Lung microvascular endothelial cell (primary cell): ENCODE measurements around the gene PGBD5. TPM values are rescaled to one million over a fixed set of nuclear protein-coding genes. Genes with fewer than 3 reads are reported as not detected.
A peak's percentile ranks its signal among the peaks of the same experiment; 100 is the strongest.

ENCODE experiments used
- DNase-seq, 2 donors: peaks; one replicate each; pipeline versions ENCODE4 v3.0.0 to v3.0.0-alpha.2; 2010; ENCODE audit warnings: low read depth in 2 of 2
- total RNA-seq: library from RNA; depleted of rRNA; stranded (reverse); fragments of >200 nt; gene quantifications from 2 replicates; pipeline ENCODE4 v1.2.1, GENCODE V29; 2014

The PGBD5 gene
- total RNA-seq, 1 donor from 2014 or later, result 0.60 TPM

DNA sequence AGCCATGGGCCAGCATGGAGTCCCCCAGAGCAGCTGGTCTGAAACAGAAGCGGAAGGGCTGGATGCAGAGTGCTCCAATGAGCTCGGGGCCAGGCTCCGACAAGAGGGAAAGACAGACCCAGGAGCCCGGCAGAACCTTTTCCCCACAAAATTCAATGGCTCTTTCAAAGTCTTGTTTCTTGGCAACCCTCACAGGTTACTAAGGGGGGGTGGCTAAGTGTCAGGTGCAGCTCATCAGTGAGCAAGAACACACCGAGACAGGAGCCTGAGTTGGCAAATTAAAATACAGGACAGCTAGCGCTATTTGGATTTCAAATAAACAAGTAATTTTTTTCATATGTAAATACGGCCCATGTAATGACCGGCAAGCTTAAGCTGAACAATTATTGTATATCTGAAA is 27.3 kb downstream of the PGBD5 start:
- DNase-seq, result no peak

DNA sequence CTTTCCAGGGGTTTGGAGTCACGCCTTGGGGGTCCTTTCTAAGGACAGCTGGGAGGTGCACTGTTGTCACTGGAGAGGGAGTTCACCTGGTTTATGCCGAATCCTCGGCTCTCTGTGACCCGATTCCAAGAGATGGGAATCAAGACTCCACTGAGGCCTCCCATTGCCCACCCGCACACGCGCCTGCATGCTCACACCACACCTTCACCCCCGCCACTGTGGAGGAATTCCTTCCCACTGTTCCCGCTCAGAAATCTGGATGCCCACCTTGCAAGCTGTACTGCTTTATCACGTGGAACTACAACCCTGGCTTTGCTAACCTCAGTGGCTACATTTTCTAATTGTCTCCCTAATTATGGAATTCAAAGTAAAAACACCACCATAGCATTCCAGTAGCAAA is 29.2 kb downstream of the PGBD5 start:
- no peak for DNase-seq

DNA sequence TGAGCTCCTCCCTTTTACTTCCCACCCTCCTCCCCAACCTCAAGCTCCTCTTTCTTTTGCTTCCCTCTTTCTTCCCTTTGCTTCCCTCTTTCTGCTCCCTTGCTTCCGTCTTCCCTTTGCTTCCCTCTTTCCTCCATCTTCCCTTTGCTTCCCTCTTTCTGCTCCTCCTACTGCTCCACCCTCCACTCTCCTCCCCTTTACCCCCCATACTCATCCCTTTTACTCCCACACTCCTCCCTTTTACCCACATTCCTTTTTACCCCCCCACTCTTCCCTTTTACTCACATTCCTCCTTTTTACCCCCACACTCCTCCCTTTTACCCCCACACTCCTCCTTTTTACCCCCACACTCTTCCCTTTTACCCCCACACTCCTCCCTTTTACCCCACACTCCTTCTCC is 30.2 kb downstream of the PGBD5 start:
- no peak for DNase-seq

DNA sequence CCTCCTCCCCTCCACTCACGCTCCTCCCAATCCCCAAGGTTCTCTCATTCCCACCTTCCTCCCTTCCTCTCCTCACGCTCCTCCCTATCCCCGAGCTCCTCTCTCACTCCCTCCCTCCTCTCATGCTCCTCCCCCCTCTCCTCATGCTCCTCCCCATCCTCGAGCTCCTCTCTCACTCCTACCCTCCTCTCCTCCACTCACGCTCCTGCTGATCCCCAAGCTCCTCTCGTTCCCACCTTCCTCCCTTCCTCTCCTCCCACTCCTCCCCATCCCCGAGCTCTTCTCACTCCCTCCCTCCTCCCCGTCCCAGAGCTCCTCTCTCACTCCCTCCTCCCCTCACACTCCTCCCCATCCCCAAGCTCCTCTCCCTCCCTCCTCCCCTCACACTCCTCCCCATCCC is 31.4 kb downstream of the PGBD5 start:
- no peak for DNase-seq

DNA sequence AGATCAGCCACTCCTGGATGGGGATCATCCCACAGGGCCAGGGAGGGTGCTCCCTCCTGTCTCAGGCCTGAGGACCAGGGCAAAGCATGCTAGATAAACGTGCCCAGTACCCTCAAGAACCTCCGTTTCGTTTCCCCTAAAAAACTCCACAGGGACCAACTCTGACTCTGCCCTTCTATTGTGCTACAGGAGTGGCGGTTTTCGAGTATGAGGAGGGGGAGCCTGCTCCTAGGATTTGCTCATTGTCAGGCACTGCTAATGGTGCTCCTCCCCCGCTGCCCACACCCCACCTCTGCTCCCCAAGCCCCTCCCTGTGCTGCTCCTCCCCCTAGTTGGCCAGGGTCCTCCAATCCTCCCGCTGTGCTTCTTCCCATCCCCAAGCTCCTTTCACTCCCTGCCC is 32.0 kb downstream of the PGBD5 start:
- no peak for DNase-seq

DNA sequence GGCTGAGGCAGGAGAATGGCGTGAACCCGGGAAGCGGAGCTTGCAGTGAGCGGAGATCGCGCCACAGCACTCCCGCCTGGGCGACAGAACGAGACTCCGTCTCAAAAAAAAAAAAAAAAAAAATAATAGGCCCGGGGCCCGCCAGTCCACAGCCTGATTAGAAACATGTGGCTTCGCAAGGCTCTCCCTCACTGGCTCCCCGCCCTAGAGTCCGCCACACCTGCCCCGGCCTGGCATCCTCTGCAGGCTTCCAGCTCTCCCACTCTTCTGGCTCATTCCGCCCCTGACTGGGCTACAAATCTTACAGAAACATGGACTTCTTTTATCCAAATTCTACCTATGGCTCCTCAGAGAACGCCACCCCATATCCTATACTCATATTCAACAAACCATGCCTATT is 32.4 kb downstream of the PGBD5 start:
- no peak for DNase-seq

DNA sequence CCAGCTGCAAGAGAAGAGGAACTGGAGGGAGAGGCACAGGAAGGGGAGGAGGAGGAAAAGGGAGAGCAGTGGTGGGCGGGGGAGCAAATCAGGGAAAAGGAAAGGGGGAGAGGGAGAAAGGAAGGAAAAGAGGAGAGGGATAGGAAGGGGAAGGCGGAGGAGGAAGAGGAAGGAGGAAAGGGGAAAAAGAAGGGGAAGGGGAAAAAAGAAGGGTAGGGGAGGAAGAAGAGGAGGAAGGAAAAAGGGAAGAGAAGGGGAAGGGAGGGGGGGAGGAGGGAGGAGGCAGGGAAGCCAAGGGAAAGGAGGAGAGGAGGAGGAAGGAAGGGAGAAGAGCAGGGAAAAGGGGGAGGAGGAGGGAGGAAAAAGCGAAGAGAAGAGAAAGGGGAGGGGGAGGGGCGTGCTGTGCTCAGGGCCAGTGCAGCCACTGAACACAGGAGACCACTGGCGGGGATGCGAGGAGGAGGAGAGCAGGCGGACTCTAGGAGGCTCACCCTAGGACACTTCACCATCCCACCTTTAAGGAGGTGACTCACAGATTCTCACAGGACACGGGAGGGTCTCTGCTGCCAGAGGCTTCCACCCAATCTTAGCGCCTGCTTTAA is 33.1 kb downstream of the PGBD5 start:
- no peak for DNase-seq

DNA sequence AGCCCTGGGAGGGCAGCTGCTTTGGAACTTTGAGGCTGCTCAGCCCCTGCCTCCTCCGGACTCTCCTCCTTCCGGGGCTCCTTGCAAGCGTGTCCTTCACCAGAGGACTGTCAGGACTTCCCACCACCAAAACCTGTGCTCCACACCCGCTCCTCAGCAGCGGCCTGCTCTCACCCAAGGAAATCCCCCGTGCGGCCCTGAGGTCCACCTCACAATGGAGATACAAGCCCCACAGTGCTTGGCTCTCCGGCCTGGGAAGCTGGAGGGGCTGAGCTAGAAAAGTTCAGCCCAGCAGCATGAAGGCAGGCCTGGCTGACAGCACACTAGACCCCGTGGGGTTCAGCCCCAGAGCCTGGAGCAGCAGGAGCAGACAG is 33.6 kb downstream of the PGBD5 start:
- no peak for DNase-seq

DNA sequence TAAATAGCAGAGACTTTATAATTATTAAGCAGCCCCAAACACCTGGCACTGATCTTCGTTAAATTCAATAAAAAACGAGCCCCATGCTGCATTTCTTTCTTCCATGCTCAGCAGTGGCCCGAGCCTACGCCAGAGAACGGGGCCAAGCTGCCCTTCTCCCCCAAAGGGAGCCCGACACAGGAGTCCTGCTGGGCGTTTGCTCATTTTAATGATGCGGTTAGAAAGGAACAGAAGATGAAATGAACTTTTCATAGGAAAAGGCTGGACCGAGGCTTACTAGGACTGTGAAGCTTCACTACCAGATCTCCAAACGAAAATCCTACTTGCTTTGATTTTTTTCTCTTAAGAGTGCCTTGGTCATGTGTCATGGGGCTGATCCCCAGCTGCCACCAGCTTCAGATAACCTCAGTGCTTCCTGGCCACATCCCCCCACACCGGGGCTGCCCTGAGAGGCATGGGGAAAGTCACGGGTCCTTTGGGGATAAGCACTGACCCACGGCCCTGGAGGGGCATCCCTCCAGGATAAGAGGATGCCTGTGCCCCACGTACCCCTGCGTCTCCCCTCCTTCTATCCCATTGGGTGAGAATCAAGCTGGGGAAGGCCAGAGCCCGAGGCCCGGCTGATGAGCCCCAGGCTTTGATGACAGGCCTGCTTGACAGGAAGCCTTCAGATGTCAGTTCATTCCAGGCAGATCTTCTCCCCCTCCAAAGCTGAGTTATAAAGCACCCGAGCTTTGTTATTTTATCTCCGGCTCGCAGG is 34.2 kb downstream of the PGBD5 start:
- DNase-seq, result no peak

DNA sequence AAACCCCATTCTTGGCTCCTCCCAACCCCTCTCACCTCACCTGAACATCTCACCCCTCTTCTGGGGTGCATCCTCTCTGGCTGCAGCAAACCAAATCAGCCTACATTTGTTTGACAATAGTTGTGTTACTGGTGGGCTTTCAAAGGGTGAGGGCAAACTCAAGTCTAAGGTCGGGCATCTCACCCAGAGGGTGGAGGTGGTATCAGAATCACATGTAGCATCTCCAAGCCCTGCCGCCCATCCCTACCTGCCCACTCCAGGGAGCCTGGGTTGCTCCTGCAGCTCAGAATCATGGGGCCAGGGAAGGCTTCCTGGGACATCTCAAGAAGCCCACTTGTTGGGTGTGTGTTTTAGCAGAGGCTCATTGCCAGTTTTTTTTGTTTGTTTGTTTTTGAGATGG is 35.8 kb downstream of the PGBD5 start:
- DNase-seq, result no peak

DNA sequence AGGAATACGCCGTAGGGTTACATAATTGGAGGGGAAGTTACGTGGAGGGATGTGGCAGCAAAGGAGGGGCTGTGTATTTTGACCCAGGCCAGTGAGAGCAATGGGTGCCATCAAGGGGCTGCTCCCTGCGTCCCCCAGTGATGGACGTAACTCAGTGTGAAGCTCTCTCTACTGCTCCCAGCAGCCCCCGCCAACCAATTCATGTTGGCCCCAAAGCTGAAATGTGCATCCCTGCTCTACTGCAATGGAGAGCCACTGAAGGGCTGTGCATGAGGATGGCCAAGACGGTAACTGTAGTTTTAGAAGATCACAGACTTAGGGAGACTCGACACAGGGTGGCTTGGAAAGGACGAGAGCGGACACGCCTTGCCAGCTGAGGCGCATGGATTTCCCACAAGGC is 38.3 kb downstream of the PGBD5 start:
- no peak for DNase-seq

DNA sequence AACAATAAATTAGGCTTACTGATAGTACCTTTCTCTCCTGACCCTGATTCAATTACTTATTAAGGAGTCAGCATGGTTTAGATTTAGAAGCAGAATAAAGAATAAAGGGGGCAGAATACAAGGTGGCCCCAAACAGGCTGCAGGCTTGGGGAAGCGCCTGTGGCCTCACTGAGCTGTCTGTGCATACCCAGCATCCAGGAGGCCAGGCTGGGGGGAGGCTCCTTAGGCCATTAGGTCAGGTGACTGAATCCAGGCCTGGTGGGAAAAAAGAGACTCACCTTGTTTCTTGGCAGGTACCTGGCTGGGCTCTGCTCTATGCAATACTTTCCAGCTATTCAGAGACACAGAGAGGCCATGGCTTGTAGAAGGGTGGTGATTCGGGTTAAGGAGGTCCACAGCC is 38.8 kb downstream of the PGBD5 start:
- no peak for DNase-seq

DNA sequence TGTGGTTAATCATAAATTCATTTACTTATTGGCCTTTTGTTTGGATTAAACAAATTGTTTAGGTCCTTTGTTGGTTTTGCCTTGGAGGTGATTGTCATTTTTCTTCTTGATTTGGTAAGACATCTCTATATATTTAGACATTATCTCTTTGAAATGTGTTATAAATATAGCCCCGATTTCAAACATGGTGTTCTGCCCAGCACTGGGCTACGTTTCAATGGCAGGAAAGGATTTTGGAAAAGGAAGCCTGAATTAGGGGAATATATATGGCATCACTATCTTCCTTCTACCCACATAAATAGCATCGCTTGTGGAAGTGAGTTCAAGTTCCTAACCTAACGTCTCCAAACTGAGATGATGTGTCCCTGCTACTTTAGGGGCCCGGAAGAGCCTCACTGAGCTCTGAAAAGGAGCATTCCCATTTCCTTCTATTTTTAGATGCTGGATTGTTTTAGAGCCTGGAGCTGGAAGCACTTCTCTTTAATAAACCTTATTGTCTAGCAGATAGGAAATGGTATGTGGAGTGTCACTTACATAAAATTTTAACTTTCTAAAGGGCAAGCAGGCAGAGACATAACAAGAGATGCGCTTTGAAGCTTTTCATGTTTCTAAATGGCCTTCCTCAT is 39.4 kb downstream of the PGBD5 start:
- no peak for DNase-seq

DNA sequence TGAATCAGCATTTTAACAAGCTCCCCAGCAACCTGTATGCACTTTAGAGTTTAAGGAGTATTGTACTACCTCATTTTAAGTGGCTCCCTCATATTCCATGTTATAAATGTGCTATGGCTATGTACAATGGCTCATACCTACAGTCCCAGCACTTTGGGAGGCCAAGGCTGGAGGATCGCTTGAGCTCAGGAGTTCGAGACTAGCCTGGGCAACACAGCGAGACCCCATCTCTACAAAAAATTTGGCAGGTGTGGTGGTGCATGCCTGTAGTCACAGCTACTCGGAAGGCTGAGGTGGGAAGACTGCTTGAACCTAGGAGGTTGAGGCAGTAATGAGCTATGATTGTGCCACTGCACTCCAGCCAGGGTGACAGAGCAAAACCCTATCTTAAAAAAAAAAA is 40.2 kb downstream of the PGBD5 start:
- no peak for DNase-seq

DNA sequence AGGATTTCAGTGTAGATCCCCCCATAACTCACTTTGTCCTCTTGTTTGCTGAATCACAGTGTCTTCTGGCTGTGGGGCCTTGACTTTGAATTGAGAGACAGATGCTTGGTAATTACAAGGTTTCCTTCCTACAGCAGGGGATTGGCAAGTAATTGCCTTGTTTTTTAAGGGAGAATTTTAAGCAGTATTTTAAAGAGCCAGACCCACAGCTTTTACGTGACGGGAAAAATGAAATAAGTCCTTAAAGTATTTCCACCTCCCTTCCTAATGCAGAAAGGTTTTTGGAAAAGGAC is 41.0 kb downstream of the PGBD5 start:
- DNase-seq, result no peak

DNA sequence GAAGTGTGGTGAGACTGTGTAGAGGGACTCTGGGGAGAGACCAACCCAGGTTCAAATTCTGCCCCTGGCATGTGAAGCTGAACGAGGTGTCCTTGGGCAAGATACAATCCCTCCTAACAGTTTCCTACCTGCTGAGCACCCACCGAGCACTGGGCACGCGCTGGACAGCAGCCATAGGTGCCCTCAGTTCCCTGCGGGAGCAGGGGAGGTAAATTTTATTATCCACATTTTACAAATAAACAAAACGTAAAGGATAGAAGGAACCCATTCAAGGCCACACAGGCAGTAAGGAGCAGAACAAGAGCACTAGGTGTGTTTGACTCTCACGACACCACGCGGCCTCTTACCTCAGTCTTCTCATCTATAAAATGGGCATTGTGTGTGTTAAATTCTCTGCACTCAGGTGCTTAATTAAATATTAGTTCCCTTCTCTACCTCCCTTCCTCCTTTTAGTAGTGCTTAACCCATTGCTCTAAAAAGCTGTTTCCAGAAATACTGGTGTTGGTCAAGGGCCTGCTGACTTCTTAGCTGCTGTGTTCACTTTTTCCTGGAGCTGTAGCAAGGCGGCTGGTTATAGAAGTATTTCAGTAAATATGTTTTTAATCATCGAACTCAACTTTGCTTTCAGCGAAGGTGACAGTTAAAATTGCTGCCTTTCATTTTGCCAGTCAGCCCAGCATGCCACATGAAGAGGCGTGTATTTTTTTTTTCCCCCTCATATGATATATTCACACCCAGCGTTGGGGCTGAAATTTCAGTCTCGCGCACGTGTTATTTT is 41.6 kb downstream of the PGBD5 start:
- DNase-seq, result no peak

DNA sequence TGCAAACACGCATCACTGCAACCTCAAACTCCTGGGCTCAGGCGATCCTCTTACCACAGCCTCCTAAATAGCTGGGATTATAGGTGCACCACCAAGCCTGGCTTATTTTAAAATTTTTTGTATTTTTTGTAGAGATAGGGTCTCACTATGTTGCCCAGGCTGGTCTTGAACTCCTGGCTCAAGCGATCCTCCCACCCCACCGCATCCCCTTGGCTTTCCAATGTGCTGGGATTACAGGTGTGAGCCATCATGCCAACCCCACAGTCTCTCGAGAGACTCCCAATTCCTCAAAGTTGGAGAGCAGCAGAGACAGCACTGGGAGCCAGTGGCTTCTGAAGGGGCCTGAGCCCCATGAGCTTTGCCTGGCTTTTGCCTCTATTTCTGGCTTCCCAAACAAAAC is 42.7 kb downstream of the PGBD5 start:
- DNase-seq, result no peak

DNA sequence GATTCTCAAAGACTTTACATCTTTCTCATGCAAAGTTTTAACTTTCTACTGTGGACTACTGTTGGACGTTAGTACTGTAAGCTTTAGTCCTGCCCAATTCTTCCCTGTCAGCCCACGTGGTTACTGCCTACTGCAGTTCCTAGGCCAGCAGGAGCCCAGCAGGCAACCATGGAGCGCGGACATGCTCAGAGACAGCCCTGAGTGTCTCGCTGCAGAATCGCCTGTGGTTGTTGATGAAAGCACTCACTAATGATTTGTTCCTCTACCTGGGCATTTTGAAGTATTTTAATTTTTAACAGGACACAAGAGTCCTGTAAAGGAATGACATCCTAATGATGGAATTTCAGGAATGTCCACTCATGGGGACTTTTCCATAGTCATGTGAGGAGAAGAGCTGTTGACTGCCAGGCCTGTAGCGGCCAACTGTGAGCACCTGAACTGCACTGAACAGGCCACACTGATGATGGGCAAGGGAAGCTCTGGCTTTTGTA is 44.1 kb downstream of the PGBD5 start:
- peak in 1 of 2 donors; percentile 62 for DNase-seq

DNA sequence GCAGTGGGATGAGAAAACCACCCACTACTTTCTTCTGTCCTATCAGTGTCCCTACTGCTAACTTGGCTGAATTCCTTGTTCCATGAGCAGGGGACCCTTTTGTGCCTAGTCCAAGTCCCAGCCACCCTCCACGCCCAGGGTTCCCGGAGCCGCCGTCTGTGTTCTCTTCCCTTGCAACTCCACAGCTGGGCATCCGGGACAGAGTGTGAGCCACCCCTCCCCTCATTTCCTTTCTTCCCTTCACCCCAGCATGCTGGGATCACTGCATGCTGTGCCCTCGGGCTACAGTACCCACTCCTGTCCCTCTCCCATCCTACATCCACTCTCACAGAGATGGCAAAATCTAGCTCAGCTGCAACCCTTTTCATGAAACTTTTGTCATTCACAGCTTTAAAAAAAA is 44.5 kb downstream of the PGBD5 start:
- peak in 1 of 2 donors; percentile 4 for DNase-seq

DNA sequence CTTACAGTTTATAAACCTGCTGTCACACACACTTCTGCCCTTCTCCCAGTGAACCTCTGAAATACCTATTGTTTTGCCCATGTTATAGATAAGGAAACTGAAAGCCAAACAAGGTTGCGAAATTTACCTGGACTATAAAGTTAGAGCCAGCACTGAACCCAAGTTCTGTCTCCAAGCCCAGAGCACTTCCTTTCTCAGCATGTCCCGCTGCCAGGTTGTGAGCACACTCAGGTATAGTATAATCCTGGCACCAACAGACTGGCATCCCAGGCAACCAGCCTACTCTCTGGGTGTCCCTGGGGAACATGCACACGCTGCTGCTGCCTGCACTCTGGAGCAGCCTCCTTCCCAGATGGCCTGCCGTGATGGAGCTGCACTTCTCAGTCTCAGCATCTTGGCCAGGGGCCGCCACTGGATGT is 45.1 kb downstream of the PGBD5 start:
- DNase-seq, result no peak

DNA sequence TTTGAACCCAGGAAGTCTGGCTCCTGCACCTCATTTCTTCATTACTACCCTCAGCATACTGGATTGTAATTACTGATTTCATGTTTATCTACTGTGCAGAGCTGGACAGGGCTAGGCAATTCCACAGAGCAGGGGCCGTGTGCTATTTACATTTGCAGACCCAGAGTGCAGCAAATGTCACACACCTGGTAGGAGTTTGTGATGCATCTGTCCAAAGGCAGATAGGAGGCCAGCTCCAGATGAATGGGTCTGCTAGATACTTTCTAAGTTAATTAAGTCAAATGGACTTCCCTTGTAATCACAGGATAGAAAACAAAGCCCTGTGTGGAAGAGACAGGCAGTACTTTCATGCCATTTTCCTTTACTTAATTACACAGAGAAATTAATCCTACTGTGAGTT is 46.2 kb downstream of the PGBD5 start:
- DNase-seq, result no peak

DNA sequence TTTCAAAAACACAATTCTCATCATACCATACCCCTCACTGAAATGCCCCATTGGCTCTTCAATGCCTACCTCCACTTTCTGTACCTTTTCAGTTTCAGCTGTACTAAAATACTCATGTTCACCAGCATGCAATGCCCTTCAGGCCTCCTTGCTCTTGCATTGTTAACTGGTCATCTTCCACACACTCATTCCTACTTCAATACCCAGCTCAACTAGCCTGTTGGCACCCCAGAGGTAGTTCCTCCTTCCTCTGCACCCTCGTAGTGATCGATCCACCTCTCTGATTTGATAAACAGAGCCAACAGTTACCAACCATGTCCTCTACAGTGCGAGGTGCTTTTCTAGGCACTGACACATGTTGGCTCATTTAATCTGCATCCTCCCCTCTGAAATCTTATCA is 46.7 kb downstream of the PGBD5 start:
- no peak for DNase-seq
